Testis (tissue), 2 donors: ENCODE results near the gene GRIK5.

Experiments used
- CTCF ChIP-seq, 3 experiments: fragments of 450-650 bp in 2 of 3; fragments of 200-600 bp in 1 of 3; sonication (generic) in 1 of 3; IDR thresholded peaks; one replicate each; pipeline ENCODE4 v1.5.1; 2016 to 2019; ENCODE audit warnings: antibody characterized with exemption in 3 of 3, mild to moderate bottlenecking in 2 of 3, moderate library complexity in 1 of 3
- POLR2A ChIP-seq: fragments of 450-650 bp; IDR thresholded peaks from one replicate; pipeline ENCODE4 v1.6.1; 2017; ENCODE audit warnings: antibody characterized with exemption, mild to moderate bottlenecking, moderate library complexity

GRCh38 chr19:42089772-42090171, 19.8 kb upstream of the GRIK5 start:
- no peak for TF ChIP-seq CTCF (IDR thresholded peaks at IDR 0.05)
- no peak for TF ChIP-seq POLR2A
